Epidermal melanocyte (primary cell): ENCODE results near the gene SMYD4.
"Not testable (repeated sequence)": the region's sequence is repeated elsewhere in the genome, so short reads cannot be mapped to it uniquely, and the experiment has no call there.

ENCODE experiments used
- DNase-seq: peaks from one replicate; pipeline ENCODE4 v3.0.0; 2011; ENCODE audit warnings: low spot score; ENCODE audit not compliant: insufficient read length

SMYD4 gene, protein sequence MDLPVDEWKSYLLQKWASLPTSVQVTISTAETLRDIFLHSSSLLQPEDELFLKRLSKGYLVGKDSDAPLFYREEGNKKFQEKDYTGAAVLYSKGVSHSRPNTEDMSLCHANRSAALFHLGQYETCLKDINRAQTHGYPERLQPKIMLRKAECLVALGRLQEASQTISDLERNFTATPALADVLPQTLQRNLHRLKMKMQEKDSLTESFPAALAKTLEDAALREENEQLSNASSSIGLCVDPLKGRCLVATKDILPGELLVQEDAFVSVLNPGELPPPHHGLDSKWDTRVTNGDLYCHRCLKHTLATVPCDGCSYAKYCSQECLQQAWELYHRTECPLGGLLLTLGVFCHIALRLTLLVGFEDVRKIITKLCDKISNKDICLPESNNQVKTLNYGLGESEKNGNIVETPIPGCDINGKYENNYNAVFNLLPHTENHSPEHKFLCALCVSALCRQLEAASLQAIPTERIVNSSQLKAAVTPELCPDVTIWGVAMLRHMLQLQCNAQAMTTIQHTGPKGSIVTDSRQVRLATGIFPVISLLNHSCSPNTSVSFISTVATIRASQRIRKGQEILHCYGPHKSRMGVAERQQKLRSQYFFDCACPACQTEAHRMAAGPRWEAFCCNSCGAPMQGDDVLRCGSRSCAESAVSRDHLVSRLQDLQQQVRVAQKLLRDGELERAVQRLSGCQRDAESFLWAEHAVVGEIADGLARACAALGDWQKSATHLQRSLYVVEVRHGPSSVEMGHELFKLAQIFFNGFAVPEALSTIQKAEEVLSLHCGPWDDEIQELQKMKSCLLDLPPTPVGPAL

GRCh38 chr17:1829592-1830257, at the start of gene SMYD4, which contains the start of gene RPA1:
Gene SMYD4 (minus strand): TSS chr17:1829902. CDS start chr17:1827994, 1,908 bp downstream.
Gene RPA1 (plus strand): TSS chr17:1830005. CDS start chr17:1830094, 89 bp downstream.
- DNase-seq, result peak; percentile 96

GRCh38 chr17:1878419-1879121, 48.9 kb upstream of the SMYD4 start:
- no peak for DNase-seq

DNA sequence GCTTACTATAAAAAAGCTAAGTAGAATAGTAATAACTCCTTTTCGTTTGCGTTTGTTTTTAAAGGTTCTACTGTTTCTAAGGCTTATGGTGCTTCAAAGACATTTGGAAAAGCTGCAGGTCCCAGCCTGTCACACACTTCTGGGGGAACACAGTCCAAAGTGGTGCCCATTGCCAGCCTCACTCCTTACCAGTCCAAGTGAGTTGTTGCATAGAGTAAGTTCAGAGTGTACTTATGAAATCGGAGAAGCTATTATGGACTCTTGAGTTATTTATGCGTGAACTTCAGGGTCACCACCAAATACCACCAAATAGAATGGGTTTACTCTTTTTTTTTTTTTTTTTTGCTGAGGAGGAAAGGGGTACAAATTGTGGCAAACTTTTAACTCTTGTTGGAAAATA, 45.9 kb upstream of the SMYD4 start:
- no peak for DNase-seq

DNA sequence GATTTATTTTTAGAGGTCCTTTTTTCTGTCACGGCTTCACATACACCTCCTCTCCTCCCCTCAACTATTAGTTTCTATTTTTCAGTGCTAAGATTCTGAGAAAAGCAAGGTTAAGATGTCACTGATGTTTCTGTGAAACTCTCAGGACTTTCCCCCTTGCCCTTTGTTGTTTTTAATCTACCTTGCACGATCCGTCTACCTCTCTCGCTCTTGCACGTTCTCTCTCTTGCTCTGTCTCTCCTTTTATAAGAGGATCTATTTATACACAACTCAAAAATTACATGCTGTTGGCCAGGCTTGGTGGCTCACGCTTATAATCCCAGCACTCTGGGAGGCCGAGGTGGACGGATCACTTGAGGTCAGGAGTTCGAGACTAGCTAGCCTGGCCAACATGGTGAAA, 43.7 kb upstream of the SMYD4 start:
- DNase-seq, result no peak

DNA sequence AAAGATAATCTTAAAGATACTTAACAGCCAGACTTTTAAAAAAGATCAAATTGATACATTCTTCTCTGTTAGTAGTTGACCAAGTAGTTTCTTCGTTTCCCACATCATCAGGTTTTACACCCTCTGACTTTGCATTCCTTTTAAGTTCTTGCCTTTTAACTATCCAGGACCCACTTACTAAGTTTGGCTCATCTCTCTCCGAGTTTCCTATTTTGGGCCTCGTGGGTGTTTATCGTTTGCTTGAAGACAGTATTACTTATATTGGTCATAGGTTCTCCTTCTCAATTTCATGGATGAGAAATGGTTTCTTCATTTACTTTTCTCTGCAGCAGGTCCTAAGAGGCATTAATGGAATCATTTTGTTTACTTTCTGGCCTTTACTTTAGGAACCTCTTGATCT, 43.3 kb upstream of the SMYD4 start:
- DNase-seq, result no peak

DNA sequence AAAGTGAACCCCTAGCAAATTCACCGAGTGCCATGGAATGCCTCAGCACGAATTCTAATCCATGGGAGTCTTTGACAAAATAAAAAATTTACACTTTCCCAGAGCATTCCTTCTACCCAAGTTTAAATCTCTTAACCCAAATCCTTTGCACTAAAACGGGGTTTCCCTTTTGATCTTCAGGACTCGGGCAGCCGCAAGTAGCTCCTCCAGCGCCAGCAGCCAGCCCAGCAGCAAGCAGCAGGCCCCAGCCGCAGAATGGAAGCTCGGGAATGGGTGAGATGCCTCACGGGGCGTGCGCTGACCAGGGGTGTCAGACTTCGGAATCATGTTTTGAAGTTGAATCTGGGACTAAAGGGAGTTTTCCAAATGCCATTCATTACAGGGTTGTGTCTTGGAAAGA, 42.6 kb upstream of the SMYD4 start:
- DNase-seq, result no peak

DNA sequence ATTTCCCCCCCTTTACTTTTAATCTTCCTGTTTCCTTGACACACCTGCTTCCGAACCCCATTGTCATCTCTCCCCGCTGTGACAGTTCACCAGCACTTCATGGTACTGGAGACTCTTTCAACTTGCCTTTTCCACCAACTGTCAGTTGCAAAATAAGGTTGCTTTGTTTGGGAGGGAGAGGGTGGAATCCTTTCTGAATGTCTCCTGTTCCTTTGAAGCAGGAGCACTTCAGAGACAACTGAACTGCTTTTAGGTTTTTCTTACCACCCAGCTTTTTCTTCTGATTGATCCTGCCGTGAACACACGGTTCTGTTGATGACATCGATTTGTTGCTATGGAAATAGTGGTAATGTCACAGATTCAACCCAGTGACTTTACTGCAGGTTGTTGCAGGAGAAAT, 42.1 kb upstream of the SMYD4 start:
- DNase-seq, result no peak

DNA sequence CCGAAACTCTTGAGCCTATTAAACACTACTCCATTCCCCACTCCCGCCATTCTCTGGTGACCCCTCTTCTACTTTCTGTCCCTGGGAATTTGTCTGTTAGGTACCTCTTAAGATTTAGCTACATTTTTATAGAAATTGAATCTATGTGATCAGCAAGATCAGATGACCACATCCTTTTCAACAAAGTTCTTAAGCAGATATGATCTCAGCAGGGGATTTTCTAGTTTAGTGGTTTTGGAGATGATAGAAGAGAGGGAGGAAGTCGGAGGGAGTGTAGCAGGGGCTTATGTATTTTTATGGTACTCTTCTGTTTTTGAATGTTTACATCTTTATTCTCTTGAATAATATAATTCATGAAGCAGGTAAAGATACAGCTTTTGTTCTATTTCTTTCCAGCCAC, 40.9 kb upstream of the SMYD4 start:
- DNase-seq, result no peak

GRCh38 chr17:1868090-1868489, 38.4 kb upstream of the SMYD4 start:
- no peak for DNase-seq

- DNase-seq, result no peak
These were observed 37.6 kb upstream of the SMYD4 start for GRCh38 chr17:1867307-1867706.

GRCh38 chr17:1865252-1866037, 35.7 kb upstream of the SMYD4 start:
- peak; percentile 32 for DNase-seq

DNA sequence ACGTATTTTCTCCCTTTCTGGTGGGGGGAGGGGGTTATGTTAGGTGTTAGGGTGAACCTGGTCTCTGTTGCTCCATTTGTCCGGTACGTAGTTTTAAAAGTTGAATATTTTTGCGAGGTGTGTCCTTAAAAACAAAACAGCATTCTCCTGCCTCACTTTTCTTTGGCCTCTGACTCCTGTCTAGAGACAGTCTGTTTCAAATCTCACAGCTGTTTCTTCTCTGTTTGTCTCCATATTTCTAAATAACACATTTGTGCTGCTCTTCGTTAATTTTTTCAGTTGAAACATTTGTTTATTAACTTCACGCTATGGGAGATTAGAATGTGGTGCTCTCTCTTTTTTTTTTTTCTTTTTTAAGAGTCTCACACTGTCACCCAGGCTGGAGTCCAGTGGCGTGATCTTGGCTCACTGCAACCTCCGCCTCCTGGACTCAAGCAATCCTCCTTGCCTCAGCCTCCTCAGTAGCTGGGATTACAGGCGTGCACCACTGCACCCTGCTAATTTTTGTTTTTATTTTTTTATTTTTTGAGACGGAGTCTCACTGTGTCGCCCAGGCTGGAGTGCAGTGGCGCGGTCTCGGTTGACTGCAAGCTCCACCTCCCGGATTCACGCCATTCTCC, 31.8 kb upstream of the SMYD4 start:
- DNase-seq, result no peak

DNA sequence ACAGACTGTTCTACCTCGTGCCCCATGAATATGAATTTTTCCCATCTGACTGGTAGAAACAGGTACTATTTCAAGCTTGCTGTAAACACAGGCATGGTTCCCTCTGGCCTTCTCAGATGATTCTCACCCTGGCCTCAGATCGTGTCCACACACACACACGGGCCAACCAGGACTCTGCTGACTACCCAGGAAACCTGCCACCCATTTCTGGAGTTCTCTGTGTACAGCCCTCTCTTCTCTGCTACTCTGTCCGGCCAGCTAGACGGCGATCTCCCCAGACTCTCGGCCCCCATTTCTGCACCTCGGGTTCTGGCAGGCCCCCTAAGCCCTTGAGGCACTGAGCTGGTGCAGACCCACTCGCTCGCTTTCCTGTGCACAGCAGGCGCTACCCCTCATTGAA, 31.3 kb upstream of the SMYD4 start:
- no peak for DNase-seq

- DNase-seq, result not testable (repeated sequence)
These were observed 26.8 kb upstream of the SMYD4 start for GRCh38 chr17:1856462-1856861.

GRCh38 chr17:1853698-1854097, 24.0 kb upstream of the SMYD4 start:
- no peak for DNase-seq

- DNase-seq, result no peak
These were observed 22.6 kb upstream of the SMYD4 start for GRCh38 chr17:1852327-1852726.

GRCh38 chr17:1847191-1847590, 17.5 kb upstream of the SMYD4 start:
- no peak for DNase-seq

- DNase-seq, result no peak
These were observed 14.2 kb upstream of the SMYD4 start for GRCh38 chr17:1843947-1844346.

DNA sequence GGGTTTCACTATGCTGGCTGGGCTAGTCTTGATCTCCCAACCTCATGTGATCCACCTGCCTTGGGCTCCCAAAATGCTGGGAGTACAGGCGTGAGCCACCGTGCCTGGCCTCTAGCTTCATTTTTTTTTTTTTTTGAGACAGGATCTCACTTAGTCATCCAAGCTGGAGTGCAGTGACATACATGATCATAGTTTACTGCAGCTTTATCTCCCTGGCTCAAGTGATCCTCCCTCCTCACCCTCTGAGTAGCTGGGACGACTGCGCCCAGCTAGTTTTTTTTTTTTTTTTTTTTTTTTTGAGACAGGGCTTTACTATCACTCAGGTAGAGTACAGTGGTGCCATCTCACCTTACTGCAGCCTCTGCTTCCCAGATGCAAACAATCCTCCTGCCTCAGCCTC, 9.8 kb upstream of the SMYD4 start:
- DNase-seq, result no peak
